Astrocyte of the cerebellum (primary cell): ENCODE data around the gene SEMA5A.

Source experiments
- DNase-seq: peaks from one replicate; pipeline ENCODE4 v3.0.0-alpha.2; 2011; ENCODE audit warnings: low read depth
- H3K4me3 ChIP-seq: 2 replicates; pipeline ENCODE4 v1.5.1; 2011; ENCODE audit warnings: mild to moderate bottlenecking, low read depth, low read length, moderate library complexity
- in situ Hi-C: cut with HindIII; loops from 2 replicates; pipeline ENCODE4 v1.10.0; 2017; ENCODE audit warnings: low sequenced_read_pairs
- TF ChIP-seq, protein P1 (sequence below): IDR thresholded peaks from 2 replicates; pipeline ENCODE4 v1.5.1; 2012; ENCODE audit warnings: low read length, low read depth, moderate library complexity, mild to moderate bottlenecking; ENCODE audit errors: missing control alignments

The SEMA5A gene

DNA sequence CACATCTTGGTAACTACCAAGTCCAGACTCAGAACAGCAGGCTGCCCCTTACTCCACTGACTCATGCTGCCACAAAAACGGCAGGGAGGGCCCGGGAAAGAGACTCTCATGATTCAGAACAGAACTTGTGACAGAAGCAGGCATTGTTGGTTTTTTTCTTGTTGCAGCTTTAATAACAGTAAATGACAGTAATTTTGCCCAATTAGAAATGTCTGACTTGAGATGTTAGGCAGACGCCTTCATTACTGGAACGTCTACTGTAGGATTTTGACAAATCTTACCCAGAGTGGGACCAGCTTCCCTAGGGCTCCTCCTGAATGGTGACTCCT, 77.9 kb downstream of the SEMA5A start:
- TF ChIP-seq, protein P1, sequence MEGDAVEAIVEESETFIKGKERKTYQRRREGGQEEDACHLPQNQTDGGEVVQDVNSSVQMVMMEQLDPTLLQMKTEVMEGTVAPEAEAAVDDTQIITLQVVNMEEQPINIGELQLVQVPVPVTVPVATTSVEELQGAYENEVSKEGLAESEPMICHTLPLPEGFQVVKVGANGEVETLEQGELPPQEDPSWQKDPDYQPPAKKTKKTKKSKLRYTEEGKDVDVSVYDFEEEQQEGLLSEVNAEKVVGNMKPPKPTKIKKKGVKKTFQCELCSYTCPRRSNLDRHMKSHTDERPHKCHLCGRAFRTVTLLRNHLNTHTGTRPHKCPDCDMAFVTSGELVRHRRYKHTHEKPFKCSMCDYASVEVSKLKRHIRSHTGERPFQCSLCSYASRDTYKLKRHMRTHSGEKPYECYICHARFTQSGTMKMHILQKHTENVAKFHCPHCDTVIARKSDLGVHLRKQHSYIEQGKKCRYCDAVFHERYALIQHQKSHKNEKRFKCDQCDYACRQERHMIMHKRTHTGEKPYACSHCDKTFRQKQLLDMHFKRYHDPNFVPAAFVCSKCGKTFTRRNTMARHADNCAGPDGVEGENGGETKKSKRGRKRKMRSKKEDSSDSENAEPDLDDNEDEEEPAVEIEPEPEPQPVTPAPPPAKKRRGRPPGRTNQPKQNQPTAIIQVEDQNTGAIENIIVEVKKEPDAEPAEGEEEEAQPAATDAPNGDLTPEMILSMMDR, result no peak
- in situ Hi-C loops, result no loop called here
- DNase-seq, result peak; percentile 90
- no peak overlapping the region for H3K4me3 ChIP-seq

DNA sequence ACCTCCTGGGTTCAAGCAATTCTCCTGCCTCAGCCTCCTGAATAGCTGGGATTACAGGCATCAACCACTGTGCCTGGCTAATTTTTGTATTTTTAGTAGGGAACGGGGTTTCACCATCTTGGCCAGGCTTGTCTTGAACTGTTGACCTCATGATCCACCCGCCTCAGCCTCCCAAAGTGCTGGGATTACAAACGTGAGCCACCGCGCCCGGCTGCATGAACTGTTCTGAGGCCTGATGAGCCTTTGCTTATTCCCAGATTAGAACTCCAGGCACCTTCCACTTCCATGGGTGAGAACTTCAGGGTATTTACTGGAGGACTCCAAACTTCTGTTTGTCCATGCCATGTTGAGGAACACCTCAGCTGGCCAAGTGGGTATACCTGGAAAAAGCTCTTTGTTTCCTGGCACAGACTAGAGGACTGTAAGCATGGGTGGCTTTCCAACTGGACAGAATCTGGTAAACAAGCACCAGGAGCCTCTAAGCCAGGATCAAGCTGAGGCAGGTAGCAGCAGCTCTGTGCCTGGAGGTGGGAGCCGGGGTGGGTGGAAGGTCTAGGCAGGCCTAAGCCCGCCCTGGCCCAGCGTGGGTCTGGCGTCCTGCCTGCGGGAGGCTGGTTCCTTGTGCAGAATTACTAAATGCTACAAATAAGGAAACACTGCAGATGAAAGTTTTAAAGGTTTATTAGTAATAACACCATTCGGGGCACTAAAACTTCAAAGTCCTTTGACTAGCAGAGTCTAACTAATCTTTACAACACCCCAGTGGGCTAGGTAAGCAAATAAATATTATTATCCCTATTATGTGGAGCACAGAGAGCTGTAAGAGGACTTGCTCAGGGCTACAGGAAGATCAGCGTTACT, 78.4 kb downstream of the SEMA5A start:
- TF ChIP-seq, protein P1, result no peak
- in situ Hi-C loops, result no loop called here
- no peak for DNase-seq
- no peak overlapping the region for H3K4me3 ChIP-seq

DNA sequence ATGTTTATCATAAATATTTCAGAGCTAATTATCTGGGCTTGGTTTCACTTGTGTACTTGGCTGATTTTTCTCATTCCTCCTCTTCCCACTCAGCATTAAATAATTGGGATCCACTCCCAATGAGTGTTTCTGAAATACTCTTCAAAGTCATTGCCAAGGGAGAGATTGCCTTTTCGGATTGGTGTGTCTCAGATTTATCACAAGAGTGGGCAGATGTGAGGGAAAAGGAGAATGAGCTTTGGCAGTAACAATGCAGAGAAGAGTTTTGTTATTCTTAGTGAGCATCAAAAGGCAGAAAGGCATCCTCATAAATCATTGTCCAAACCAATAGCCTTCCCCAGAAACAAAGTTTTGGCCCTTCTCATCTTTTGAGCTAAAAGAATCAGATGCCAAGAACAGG, 79.2 kb downstream of the SEMA5A start:
- DNase-seq, result no peak
- in situ Hi-C loops, result no loop called here
- no peak overlapping the region for H3K4me3 ChIP-seq
- TF ChIP-seq, protein P1, result no peak

DNA sequence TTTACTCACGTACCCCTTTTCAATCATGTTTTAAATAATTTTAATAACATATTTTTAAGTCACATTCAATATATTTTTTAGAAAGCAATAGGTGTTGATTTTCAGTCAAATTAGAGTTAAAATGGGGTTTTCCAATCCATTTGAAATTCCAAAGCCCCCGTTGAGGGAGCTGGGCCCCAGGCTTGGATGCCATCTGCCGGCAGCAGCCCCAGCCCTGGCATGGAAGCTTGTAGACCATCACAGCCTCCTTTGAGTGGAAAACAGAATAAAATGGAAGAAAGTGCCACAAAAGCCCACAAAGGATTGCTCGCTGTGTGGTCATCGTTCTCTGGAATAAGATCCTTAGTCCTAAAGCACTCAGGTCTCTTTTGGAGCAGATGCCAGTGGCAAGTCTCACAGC, 81.4 kb downstream of the SEMA5A start:
- DNase-seq, result no peak
- in situ Hi-C loops, result no loop called here
- TF ChIP-seq, protein P1, result no peak
- no peak overlapping the region for H3K4me3 ChIP-seq

DNA sequence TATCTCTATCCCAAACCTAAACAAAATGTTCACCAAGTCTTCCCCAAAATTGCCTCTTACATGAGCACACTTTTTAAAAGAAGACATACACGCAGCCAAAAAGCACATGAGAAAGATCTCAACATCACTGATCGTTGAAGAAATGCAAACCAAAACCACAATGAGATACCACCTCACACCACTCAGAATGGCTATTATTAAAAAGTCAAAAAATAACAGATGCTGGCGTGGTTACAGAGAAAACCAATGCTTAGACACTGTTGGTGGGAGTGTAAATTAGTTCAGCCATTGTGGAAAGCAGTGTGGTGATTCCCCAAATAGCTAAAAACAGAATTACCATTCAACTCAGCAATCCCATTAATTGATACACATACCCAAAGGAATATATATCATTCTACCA, 83.8 kb downstream of the SEMA5A start:
- DNase-seq, result no peak
- in situ Hi-C loops, result no loop called here
- TF ChIP-seq, protein P1, result no peak
- H3K4me3 ChIP-seq, result no peak overlapping the region

DNA sequence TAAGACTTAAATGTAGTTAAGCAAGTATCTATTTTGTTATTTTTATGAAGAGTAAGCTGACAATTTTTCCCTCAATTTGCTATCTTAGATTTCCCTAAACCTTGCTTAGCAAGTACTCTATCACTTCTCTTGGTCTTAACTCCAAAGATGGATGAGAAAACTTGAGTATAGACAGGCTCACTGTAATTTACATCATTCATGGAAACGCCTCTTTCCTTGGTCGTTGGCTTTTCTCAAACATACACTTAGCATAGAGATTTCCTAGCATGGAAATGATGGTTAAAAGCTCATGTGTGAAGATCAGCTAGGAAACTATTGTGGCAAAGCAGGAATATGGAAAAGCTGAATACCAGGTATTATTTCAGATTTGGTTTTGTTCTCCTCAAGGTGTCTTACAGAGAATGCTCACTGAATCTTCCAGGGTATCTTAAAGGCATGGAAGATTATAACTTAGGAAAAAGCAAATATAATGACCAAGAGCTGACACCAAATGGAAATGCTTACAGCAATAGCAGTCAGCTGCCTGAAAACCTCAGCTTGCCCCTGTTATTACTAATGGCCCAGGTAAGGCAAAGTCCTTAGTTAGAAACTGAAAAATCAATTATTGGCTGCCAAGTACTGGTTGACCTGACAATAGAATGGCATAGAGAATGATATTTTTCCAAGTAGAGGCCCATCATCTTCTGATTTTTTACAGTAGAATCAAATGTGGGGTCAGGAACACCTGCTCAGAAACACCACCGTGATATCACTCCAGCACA, 84.8 kb downstream of the SEMA5A start:
- TF ChIP-seq, protein P1, result no peak
- DNase-seq, result no peak
- no peak overlapping the region for H3K4me3 ChIP-seq
- in situ Hi-C loops, result no loop called here
